SH-SY5Y (cell line): Measurements from ENCODE around the gene KIF25.

ENCODE experiments used
- GATA2 ChIP-seq: IDR thresholded peaks from 2 replicates; pipeline ENCODE4 v1.6.1; 2011; ENCODE audit warnings: mild to moderate bottlenecking, low read depth, low read length
- GATA3 ChIP-seq: IDR thresholded peaks from 2 replicates; pipeline ENCODE4 v1.6.1; 2011; ENCODE audit warnings: low read depth, mild to moderate bottlenecking, low read length, moderate library complexity

GRCh38 chr6:168029459-168030217, 32.2 kb downstream of the KIF25 start:
- TF ChIP-seq GATA2 (no peak), GATA3 (no peak)
